ENCODE measurements around the gene THAP10. TPM values are rescaled to one million over a fixed set of nuclear protein-coding genes. Genes with fewer than 3 reads are reported as not detected.
A peak's percentile ranks its signal among the peaks of the same experiment; 100 is the strongest.

The THAP10 gene
- total RNA-seq, 1 donor from 2014 or later: 1.4 TPM

- peak in 1 of 2 donors; percentile 35 for DNase-seq (ENCODE audit: low read depth in 2 of 2)
These were observed 37.6 kb downstream of the THAP10 start for GRCh38 chr15:70854666-70854976.

GRCh38 chr15:70853973-70854665, 38.1 kb downstream of the THAP10 start, which contains the start of gene LARP6:
LARP6 (minus strand) TSS chr15:70854157; CDS start chr15:70854088, 69 bp downstream.
- peak in 1 of 2 donors; percentile 75 for DNase-seq (ENCODE audit: low read depth in 2 of 2)

GRCh38 chr15:70853318-70853972, 38.8 kb downstream of the THAP10 start:
- peak in 1 of 2 donors; percentile 67 for DNase-seq (ENCODE audit: low read depth in 2 of 2)

- DNase-seq (ENCODE audit: low read depth in 2 of 2): peak in 1 of 2 donors; percentile 19
These were observed 39.5 kb downstream of the THAP10 start for GRCh38 chr15:70852501-70853317.

- no peak for DNase-seq (ENCODE audit: low read depth in 2 of 2)
These were observed 40.3 kb downstream of the THAP10 start for GRCh38 chr15:70851889-70852288.

GRCh38 chr15:70845602-70846360, 46.5 kb downstream of the THAP10 start:
- DNase-seq (ENCODE audit: low read depth in 2 of 2): no peak

- no peak for DNase-seq (ENCODE audit: low read depth in 2 of 2)
These were observed 54.8 kb downstream of the THAP10 start for GRCh38 chr15:70837476-70837875.

- no peak for DNase-seq (ENCODE audit: low read depth in 2 of 2)
These were observed 56.4 kb downstream of the THAP10 start for GRCh38 chr15:70835841-70836240.

GRCh38 chr15:70835415-70835814, 56.8 kb downstream of the THAP10 start:
- no peak for DNase-seq (ENCODE audit: low read depth in 2 of 2)

- no peak for DNase-seq (ENCODE audit: low read depth in 2 of 2)
These were observed 57.2 kb downstream of the THAP10 start for GRCh38 chr15:70834999-70835398.

GRCh38 chr15:70833861-70834765, 58.1 kb downstream of the THAP10 start:
- DNase-seq (ENCODE audit: low read depth in 2 of 2): peak in 1 of 2 donors; percentile 79

- DNase-seq (ENCODE audit: low read depth in 2 of 2): no peak
These were observed 58.8 kb downstream of the THAP10 start for GRCh38 chr15:70833422-70833821.

- no peak for DNase-seq (ENCODE audit: low read depth in 2 of 2)
These were observed 60.1 kb downstream of the THAP10 start for GRCh38 chr15:70832176-70832575.

Other genes with a start within 250 kb of the THAP10 start
- gene UACA, start 128.9 kb downstream of the THAP10 start, total RNA-seq: 125 and 203 TPM in 2 replicates
- gene LARP6, start 38.3 kb downstream of the THAP10 start, total RNA-seq: 9.1 and 9.4 TPM in 2 replicates
- gene LRRC49, start 393 bp upstream of the THAP10 start, total RNA-seq: 3.1 and 3.3 TPM in 2 replicates
- gene THSD4, start 223.0 kb upstream of the THAP10 start, total RNA-seq: 13.1 and 25.4 TPM in 2 replicates